Mesodermal cell (in vitro differentiated cells): ENCODE measurements around the gene H2AZ2.

Experiments used
- H3K27ac ChIP-seq: 2 replicates; pipeline ENCODE4 v1.7.0; 2013; ENCODE audit warnings: mild to moderate bottlenecking, low read depth, low read length, moderate library complexity; ENCODE audit not compliant: severe bottlenecking
- H3K36me3 ChIP-seq: 2 replicates; pipeline ENCODE4 v1.7.1; 2013; ENCODE audit warnings: mild to moderate bottlenecking, low read length, moderate library complexity; ENCODE audit not compliant: control insufficient read depth, insufficient read depth
- H3K4me1 ChIP-seq: one replicate; pipeline ENCODE4 v1.7.1; 2013; ENCODE audit warnings: mild to moderate bottlenecking, low read length; ENCODE audit not compliant: insufficient read depth, control insufficient read depth, poor library complexity, severe bottlenecking
- H3K4me3 ChIP-seq: 2 replicates; pipeline ENCODE4 v1.7.0; 2013; ENCODE audit warnings: low read length, control low read depth, mild to moderate bottlenecking; ENCODE audit not compliant: insufficient read depth, poor library complexity, severe bottlenecking; ENCODE audit errors: extremely low read depth
- H3K9me3 ChIP-seq: 2 replicates; pipeline ENCODE4 v1.7.1; 2013; ENCODE audit warnings: mild to moderate bottlenecking, low read length, moderate library complexity; ENCODE audit not compliant: control insufficient read depth
- WGBS, 2 experiments: methylation state at CpG; one replicate each; pipeline ENCODE4 v1.1.5; 2013; ENCODE audit warnings: missing lambda C conversion rate in 2 of 2; ENCODE audit not compliant: insufficient coverage in 2 of 2; 5-methylcytosine and 5-hydroxymethylcytosine counted together

Gene H2AZ2

GRCh38 chr7:44784364-44784763 is 63.5 kb downstream of the H2AZ2 start:
- Histone ChIP-seq H3K4me3 (no peak overlapping the region), H3K9me3 (no peaks in the 10 kb centered on the region), H3K36me3 (no peaks in the 10 kb centered on the region), H3K27ac (no peak overlapping the region), H3K4me1 (no peaks in the 10 kb centered on the region)
- 57 to 79% methylated on average over 1 of the region's 1 CpG for WGBS, 2 experiments

GRCh38 chr7:44783407-44783806 is 64.5 kb downstream of the H2AZ2 start:
- Histone ChIP-seq H3K9me3 (no peaks in the 10 kb centered on the region), H3K27ac (no peak overlapping the region), H3K36me3 (no peaks in the 10 kb centered on the region), H3K4me1 (no peaks in the 10 kb centered on the region), H3K4me3 (no peak overlapping the region)

GRCh38 chr7:44782460-44782859 is 65.4 kb downstream of the H2AZ2 start:
- Histone ChIP-seq H3K9me3 (no peaks in the 10 kb centered on the region), H3K4me3 (no peak overlapping the region), H3K36me3 (no peaks in the 10 kb centered on the region), H3K4me1 (no peaks in the 10 kb centered on the region), H3K27ac (no peak overlapping the region)
- 88 to 100% methylated on average over 1 of the region's 1 CpG for WGBS, 2 experiments
